H1 (cell line): ENCODE results near the gene PBX3. TPM values are rescaled to one million over a fixed set of nuclear protein-coding genes. Genes with fewer than 3 reads are reported as not detected.

Experiments
- CTCF ChIA-PET: fragments of 300-600 bp; sonication (Branson Sonifier 250); formaldehyde crosslinking; loops from one replicate; lab custom pipeline; 2021; ENCODE audit not compliant: partially characterized antibody; lab: Charles Lee
- POLR2A ChIA-PET: fragments of 300-600 bp; sonication (Branson Sonifier 250); formaldehyde crosslinking; loops from one replicate; lab custom pipeline; 2021; ENCODE audit warnings: inconsistent platforms; ENCODE audit not compliant: partially characterized antibody; lab: Charles Lee
- DNase-seq, 2 experiments: peaks; one replicate each; pipeline versions ENCODE4 v3.0.0 to v3.0.0-alpha.2; 2010 to 2022; ENCODE audit warnings: low spot score in 2 of 2, low read depth in 1 of 2, mixed read lengths in 1 of 2
- FAIRE-seq: peaks from 2 replicates; lab custom pipeline; 2011; peaks lifted over from hg19 to GRCh38; lab: Jason Lieb, UNC
- H2AFZ ChIP-seq: 2 replicates; pipeline ENCODE4 v1.8.1; 2012; ENCODE audit warnings: low read length, inconsistent platforms
- H2AK5ac ChIP-seq: 2 replicates; pipeline ENCODE4 v1.6.1; 2013; ENCODE audit warnings: low read depth, low read length
- H2BK120ac ChIP-seq: replicated peaks from 2 replicates; pipeline ENCODE3; 2013; ENCODE audit warnings: low read depth, low read length, inconsistent platforms
- H2BK12ac ChIP-seq: 2 replicates; pipeline ENCODE4 v1.6.1; 2013; ENCODE audit warnings: low read depth, low read length
- H2BK15ac ChIP-seq: 2 replicates; pipeline ENCODE4 v1.6.1; 2013; ENCODE audit warnings: low read length
- H2BK20ac ChIP-seq: 2 replicates; pipeline ENCODE4 v1.6.1; 2013; ENCODE audit warnings: low read length
- H2BK5ac ChIP-seq: 2 replicates; pipeline ENCODE4 v1.6.1; 2013; ENCODE audit warnings: low read depth, low read length
- H3K14ac ChIP-seq: 2 replicates; pipeline ENCODE4 v1.6.1; 2013; ENCODE audit warnings: inconsistent platforms; ENCODE audit not compliant: insufficient read length
- H3K18ac ChIP-seq: 2 replicates; pipeline ENCODE4 v1.6.1; 2013; ENCODE audit warnings: low read length; ENCODE audit errors: extremely low read depth
- H3K23ac ChIP-seq: 2 replicates; pipeline ENCODE4 v1.6.1; 2013; ENCODE audit warnings: inconsistent platforms; ENCODE audit not compliant: insufficient read length
- H3K23me2 ChIP-seq: 2 replicates; pipeline ENCODE4 v1.6.1; 2013; ENCODE audit warnings: low read depth, low read length
- H3K27ac ChIP-seq: 2 replicates; pipeline ENCODE4 v1.6.1; 2011; ENCODE audit warnings: low read depth, low read length, inconsistent platforms
- H3K27me3 ChIP-seq, 4 experiments: replicated peaks in 1 of 4; 1 replicate in 1 of 4; 2 replicates in 3 of 4; pipeline versions ENCODE4 v1.6.1 to v1.8.1; 2011 to 2013; ENCODE audit warnings: low read length in 3 of 4, mild to moderate bottlenecking in 3 of 4, inconsistent platforms in 2 of 4, mixed read lengths in 2 of 4, moderate library complexity in 1 of 4; ENCODE audit not compliant: control insufficient read depth in 3 of 4, insufficient read depth in 3 of 4; ENCODE audit errors: extremely low read depth in 1 of 4
- H3K36me3 ChIP-seq, 4 experiments: 2 replicates each; pipeline versions ENCODE4 v1.6.1 to v1.8.1; 2011 to 2013; ENCODE audit warnings: mild to moderate bottlenecking in 4 of 4, low read length in 3 of 4, moderate library complexity in 2 of 4, control low read depth in 1 of 4, inconsistent platforms in 1 of 4; ENCODE audit not compliant: insufficient read depth in 4 of 4, control insufficient read depth in 2 of 4
- H3K4ac ChIP-seq: replicated peaks from 2 replicates; pipeline ENCODE3; 2013; ENCODE audit warnings: low read length, low read depth, mixed read lengths, inconsistent platforms; ENCODE audit not compliant: insufficient read length
- H3K4me1 ChIP-seq, 4 experiments: replicated peaks in 1 of 4; 1 replicate in 1 of 4; 2 replicates in 3 of 4; pipeline versions ENCODE4 v1.6.1 to v1.8.1; 2011 to 2013; ENCODE audit warnings: low read length in 3 of 4, inconsistent platforms in 2 of 4, mixed read lengths in 1 of 4; ENCODE audit not compliant: insufficient read depth in 4 of 4, control insufficient read depth in 3 of 4
- H3K4me2 ChIP-seq, 2 experiments: 2 replicates each; pipeline versions ENCODE4 v1.6.1 to v1.8.1; 2011 to 2013; ENCODE audit warnings: low read depth in 2 of 2, low read length in 2 of 2, control low read depth in 1 of 2, inconsistent platforms in 1 of 2, mild to moderate bottlenecking in 1 of 2; ENCODE audit not compliant: insufficient read depth in 1 of 2
- H3K4me3 ChIP-seq, 4 experiments: fragments of 200-600, 300-600 bp in 1 of 4; sonication (generic), shearing (Covaris generic), sonication (Bioruptor Twin) in 1 of 4; 2 replicates each; pipeline versions ENCODE4 v1.5.1 to v1.8.1; 2011 to 2016; ENCODE audit warnings: low read length in 4 of 4, low read depth in 3 of 4, control low read depth in 2 of 4, inconsistent platforms in 2 of 4, mild to moderate bottlenecking in 2 of 4, mixed read lengths in 1 of 4, moderate library complexity in 1 of 4; ENCODE audit not compliant: insufficient read depth in 2 of 4; ENCODE audit errors: extremely low read depth in 1 of 4
- H3K56ac ChIP-seq: replicated peaks from 2 replicates; pipeline ENCODE3; 2013; ENCODE audit warnings: low read depth, mild to moderate bottlenecking, mixed read lengths, low read length, inconsistent platforms; ENCODE audit not compliant: insufficient read length
- H3K79me1 ChIP-seq: 2 replicates; pipeline ENCODE4 v1.6.1; 2013; ENCODE audit warnings: low read depth, low read length, control low read depth
- H3K79me2 ChIP-seq, 2 experiments: 2 replicates each; pipeline versions ENCODE4 v1.6.1 to v1.8.1; 2012 to 2013; ENCODE audit warnings: low read length in 2 of 2, mild to moderate bottlenecking in 2 of 2, inconsistent platforms in 1 of 2; ENCODE audit not compliant: insufficient read depth in 2 of 2, control insufficient read depth in 1 of 2
- H3K9ac ChIP-seq, 4 experiments: replicated peaks in 1 of 4; 1 replicate in 1 of 4; 2 replicates in 3 of 4; pipeline versions ENCODE4 v1.6.1 to v1.8.1; 2011 to 2013; ENCODE audit warnings: low read depth in 3 of 4, low read length in 3 of 4, control low read depth in 2 of 4, mild to moderate bottlenecking in 2 of 4, moderate library complexity in 2 of 4, inconsistent platforms in 1 of 4; ENCODE audit errors: extremely low read depth in 1 of 4
- H3K9me3 ChIP-seq, 2 experiments: 2 replicates each; pipeline versions ENCODE4 v1.6.1 to v1.8.1; 2012 to 2013; ENCODE audit warnings: mild to moderate bottlenecking in 2 of 2, moderate library complexity in 2 of 2, control low read depth in 1 of 2, inconsistent platforms in 1 of 2, low read depth in 1 of 2, low read length in 1 of 2, mixed read lengths in 1 of 2; ENCODE audit not compliant: insufficient read depth in 2 of 2
- H4K20me1 ChIP-seq, 2 experiments: replicated peaks in 1 of 2; 2 replicates each; pipeline versions ENCODE3 to v1.8.1; 2011 to 2013; ENCODE audit warnings: inconsistent platforms in 2 of 2, low read length in 2 of 2, mild to moderate bottlenecking in 1 of 2; ENCODE audit not compliant: insufficient read depth in 2 of 2, control insufficient read depth in 1 of 2
- H4K5ac ChIP-seq: 2 replicates; pipeline ENCODE4 v1.6.1; 2013; ENCODE audit warnings: low read length, low read depth, mixed read lengths, inconsistent platforms; ENCODE audit not compliant: insufficient read length
- H4K8ac ChIP-seq: 2 replicates; pipeline ENCODE4 v1.8.0; 2013; ENCODE audit warnings: mild to moderate bottlenecking, moderate library complexity, low read length, inconsistent platforms; ENCODE audit not compliant: insufficient read depth; ENCODE audit errors: extremely low read depth
- H4K91ac ChIP-seq: replicated peaks from 2 replicates; pipeline ENCODE3; 2013; ENCODE audit warnings: low read length, mixed read lengths, inconsistent platforms; ENCODE audit not compliant: insufficient read length
- CTBP2 ChIP-seq: IDR thresholded peaks from 2 replicates; pipeline ENCODE4 v1.7.0; 2011; ENCODE audit warnings: borderline replicate concordance, mild to moderate bottlenecking, moderate library complexity, mixed read lengths, low read length; ENCODE audit not compliant: insufficient read depth, insufficient read length
- GTF2F1 ChIP-seq: IDR thresholded peaks from 2 replicates; pipeline ENCODE4 v1.6.1; 2012; ENCODE audit warnings: low read depth, low read length, improper control_type of control experiment, borderline replicate concordance
- JUND ChIP-seq: IDR thresholded peaks from 2 replicates; pipeline ENCODE4 v1.6.1; 2011; ENCODE audit warnings: mild to moderate bottlenecking, improper control_type of control experiment, low read length
- POLR2AphosphoS5 ChIP-seq: IDR thresholded peaks from 2 replicates; pipeline ENCODE4 v1.6.1; 2011; ENCODE audit warnings: low read depth, low read length
- SIX5 ChIP-seq: IDR thresholded peaks from 2 replicates; pipeline ENCODE4 v1.6.1; 2011; ENCODE audit warnings: mild to moderate bottlenecking, low read depth, low read length
- TAF7 ChIP-seq: optimal IDR thresholded peaks from 2 replicates; pipeline ENCODE3; 2011; ENCODE audit warnings: low read depth, mild to moderate bottlenecking, inconsistent platforms, low read length, moderate library complexity, borderline replicate concordance
- WGBS, 2 experiments: shearing (Covaris generic) in 1 of 2; methylation state at CpG; one replicate each; pipeline versions ENCODE4 v1.1.6 to v1.1.7; 2013 to 2015; ENCODE audit warnings: low lambda C conversion rate in 2 of 2, mixed read lengths in 2 of 2, inconsistent platforms in 1 of 2, low coverage in 1 of 2, missing lambda C conversion rate in 1 of 2; ENCODE audit not compliant: insufficient replicate concordance in 2 of 2, insufficient coverage in 1 of 2, insufficient read length in 1 of 2; ENCODE audit errors: extremely low coverage in 1 of 2, missing lambda C conversion rate in 1 of 2; 5-methylcytosine and 5-hydroxymethylcytosine counted together
- polyA plus RNA-seq, 7 experiments: library from polyadenylated mRNA; depleted of rRNA in 3 of 7; stranded (reverse) in 5 of 7; unstranded in 2 of 7; fragments of >200 nt in 5 of 7; fragments of 200-250 nt in 2 of 7; gene quantifications; 1 replicate in 5 of 7; 2 replicates in 1 of 7; 4 replicates in 1 of 7; pipeline versions ENCODE4 v1.2.1 to v1.2.3, GENCODE V29; 2011 to 2013; ENCODE audit warnings: missing spikeins in 2 of 7, mixed read lengths in 2 of 7
- total RNA-seq: library from RNA; stranded (reverse); fragmentation: NEBNext Ultra II Directional; extraction: Animal tissue kit (Norgen Biotek cat#: 25700); gene quantifications from 2 replicates; pipeline ENCODE4 v1.2.1, GENCODE V29; 2021

PBX3 gene
- total and polyA plus RNA-seq, 2 of the 8 experiments (the other 6 are each of a cell fraction or from before 2014, with no cell fraction given) = 22.7 to 44.3 TPM

- H2BK15ac ChIP-seq = no peak overlapping the region
- H3K4ac ChIP-seq = no peak overlapping the region
- no peak overlapping the region for H2BK12ac ChIP-seq
- POLR2A ChIA-PET = no interaction called here
- no peak overlapping the region for H2AFZ ChIP-seq
- no peak for DNase-seq
- H3K4me2 ChIP-seq = no peak overlapping the region
- 92% methylated on average over 5 of the region's 5 CpGs; no CpG with 5 or more reads in 1 of the 2 experiments for WGBS, 2 experiments
- H3K27ac ChIP-seq = no peak overlapping the region
- H3K14ac ChIP-seq = no peak overlapping the region
- H3K36me3 ChIP-seq = no peaks in the 10 kb centered on the region
- H2BK120ac ChIP-seq = no peak overlapping the region
- CTCF ChIA-PET = no interaction called here
- peaks cover 3% of the 10 kb centered on the region for H3K79me1 ChIP-seq
- no peak overlapping the region for H3K4me3 ChIP-seq
- TF ChIP-seq TAF7 (no peak), JUND (no peak), SIX5 (no peak), CTBP2 (no peak), GTF2F1 (no peak), POLR2AphosphoS5 (no peak)
- no peaks in the 10 kb centered on the region for H3K27me3 ChIP-seq
- peaks cover 0 to 60% of the 10 kb centered on the region in 2 experiments; a peak in 2 of 4 replicates for H3K79me2 ChIP-seq
- no peak overlapping the region for H4K91ac ChIP-seq
- no peak overlapping the region for H2AK5ac ChIP-seq
- H3K18ac ChIP-seq = no peak overlapping the region
- no peak overlapping the region for H2BK5ac ChIP-seq
- H3K9me3 ChIP-seq = no peaks in the 10 kb centered on the region
- H4K20me1 ChIP-seq = peaks cover 0 to 3% of the 10 kb centered on the region in 2 experiments
- no peak overlapping the region for H3K56ac ChIP-seq
- H3K9ac ChIP-seq = no peak overlapping the region
- no peaks in the 10 kb centered on the region; the same call in 1 of the 2 replicates for H3K23me2 ChIP-seq
- no peak for FAIRE-seq
- H2BK20ac ChIP-seq = no peak overlapping the region
- peaks cover 0 to 3% (median 0%) of the 10 kb centered on the region in 4 experiments; a peak in 3 of 7 replicates for H3K4me1 ChIP-seq
- no peak overlapping the region for H4K5ac ChIP-seq
- no peak overlapping the region for H3K23ac ChIP-seq
- no peak overlapping the region for H4K8ac ChIP-seq
Measured at GRCh38 chr9:125816321-125816720, 69.1 kb downstream of the PBX3 start.
